ENCODE measurements around the gene ITPRID2.

The ITPRID2 gene

GRCh38 chr2:181882246-181883020 is 9.1 kb upstream of the ITPRID2 start:
- DNase-seq (ENCODE audit: low spot score), result no peak

GRCh38 chr2:181884601-181885000 is 6.9 kb upstream of the ITPRID2 start:
- DNase-seq (ENCODE audit: low spot score), result no peak

- no peak for DNase-seq (ENCODE audit: low spot score)
Measured at GRCh38 chr2:181885096-181885495, 6.4 kb upstream of the ITPRID2 start.

- DNase-seq (ENCODE audit: low spot score), result no peak
Measured at GRCh38 chr2:181886192-181886591, 5.3 kb upstream of the ITPRID2 start.

GRCh38 chr2:181887045-181887444 is 4.5 kb upstream of the ITPRID2 start:
- no peak for DNase-seq (ENCODE audit: low spot score)

DNA sequence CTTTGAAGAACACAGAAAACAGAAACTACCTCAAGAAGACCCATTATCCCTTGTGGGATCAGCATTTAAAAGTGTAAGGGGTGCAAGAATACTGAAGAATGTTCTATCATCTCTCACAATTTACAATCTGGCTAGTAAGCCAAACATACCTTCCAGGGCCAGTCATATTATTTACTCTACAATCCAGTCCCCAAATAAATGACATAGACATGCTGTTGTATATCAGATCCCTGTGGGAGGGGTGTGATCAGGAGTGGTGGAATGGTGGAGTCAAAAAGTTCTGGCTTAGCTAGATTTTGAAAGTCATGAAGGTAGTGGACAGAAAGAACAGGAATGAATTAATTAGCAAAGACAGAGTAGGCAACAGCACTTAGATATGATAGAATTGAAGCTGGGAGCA is 1.8 kb upstream of the ITPRID2 start:
- no peak for DNase-seq (ENCODE audit: low spot score)

GRCh38 chr2:181890271-181890670 is 1.3 kb upstream of the ITPRID2 start:
- DNase-seq (ENCODE audit: low spot score), result no peak

DNA sequence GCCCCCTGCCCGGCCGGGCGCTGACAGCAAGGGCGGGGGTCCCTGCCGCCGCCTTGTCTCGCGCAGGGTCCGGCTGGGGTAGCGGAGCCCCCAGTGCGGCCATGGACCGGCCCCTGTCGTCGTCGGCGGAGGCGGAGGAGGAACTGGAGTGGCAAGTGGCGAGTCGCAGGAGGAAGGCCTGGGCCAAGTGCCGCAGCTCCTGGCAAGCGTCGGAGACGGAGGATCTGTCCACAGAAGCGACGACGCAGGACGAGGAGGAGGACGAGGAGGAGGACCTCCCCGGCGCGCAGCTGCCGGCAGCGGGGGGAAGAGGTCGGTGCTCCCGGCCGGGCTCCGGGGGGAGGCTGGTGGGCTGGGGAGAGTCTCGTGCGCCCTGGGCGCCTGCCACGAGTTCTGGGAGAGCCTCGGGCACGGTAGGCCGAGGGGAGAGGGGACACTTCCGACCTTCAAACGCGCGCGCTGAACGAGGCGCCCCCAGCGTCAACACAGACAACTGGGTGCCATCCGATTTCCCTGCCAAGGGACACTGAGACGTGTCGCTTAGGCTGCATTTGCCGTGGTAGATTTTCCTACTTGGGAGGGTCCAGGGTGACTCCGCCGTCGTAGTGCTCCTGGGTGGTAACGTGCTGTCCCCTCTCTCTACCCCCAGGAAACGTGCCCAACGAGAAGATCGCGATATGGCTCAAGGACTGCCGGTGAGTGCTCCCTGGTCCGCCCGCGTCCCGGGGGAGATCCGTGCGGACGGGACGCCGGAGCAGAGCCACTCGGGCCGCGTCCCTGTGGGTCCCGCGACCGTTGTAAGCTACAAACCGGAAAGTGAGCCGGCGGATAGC is 652 bp downstream of the ITPRID2 start:
- peak; percentile 50 for DNase-seq (ENCODE audit: low spot score)

DNA sequence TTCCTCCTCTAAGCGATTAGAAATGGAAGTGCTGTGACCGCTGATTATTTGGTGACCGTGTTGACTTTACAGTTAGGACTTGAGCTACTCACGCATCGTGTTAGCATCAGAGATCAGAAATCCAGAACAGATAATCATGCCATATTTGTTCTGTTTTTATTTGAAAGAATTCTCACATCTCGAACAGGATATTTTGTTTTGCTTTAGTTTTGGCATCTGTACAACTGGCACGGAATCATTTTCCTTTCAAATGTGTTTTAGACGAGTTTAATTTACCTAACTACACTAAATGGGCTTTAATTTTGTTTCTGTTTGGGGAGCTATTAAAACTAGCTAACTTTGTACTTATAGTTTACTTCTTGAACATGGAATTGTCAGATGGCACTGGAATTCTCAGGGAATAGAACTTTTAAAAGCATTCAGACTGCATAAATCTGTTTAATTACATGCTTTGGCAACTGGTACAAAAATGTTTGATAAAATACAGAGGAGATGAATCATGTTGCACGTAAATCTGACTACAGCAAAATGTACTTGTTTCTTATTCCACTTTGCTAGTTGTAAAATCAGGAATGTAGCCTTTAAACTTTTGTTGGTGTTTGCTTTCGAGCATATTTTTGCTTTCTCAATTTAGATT is 1.4 kb downstream of the ITPRID2 start:
- DNase-seq (ENCODE audit: low spot score), result no peak

DNA sequence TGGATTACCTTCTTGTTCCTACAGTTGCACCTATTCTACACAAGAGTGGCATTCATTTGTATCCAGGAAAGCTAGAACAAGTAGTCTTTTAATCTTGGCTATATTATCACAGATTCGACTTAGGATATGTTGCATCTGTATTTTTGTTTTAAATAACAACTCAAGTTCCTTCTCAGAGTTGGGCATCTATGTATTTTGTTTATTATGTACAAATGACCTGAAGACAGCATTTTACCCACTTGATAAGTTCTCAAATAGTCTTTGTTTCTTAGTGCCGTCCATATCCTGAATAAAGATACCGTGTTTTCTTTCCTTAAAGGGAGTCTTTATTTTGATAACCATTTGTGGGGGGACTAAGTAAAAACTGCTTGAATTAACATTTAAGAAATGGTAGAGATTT is 2.9 kb downstream of the ITPRID2 start:
- no peak for DNase-seq (ENCODE audit: low spot score)

GRCh38 chr2:181895818-181896217 is 4.3 kb downstream of the ITPRID2 start:
- DNase-seq (ENCODE audit: low spot score), result peak; percentile 13

- DNase-seq (ENCODE audit: low spot score), result no peak
Measured at GRCh38 chr2:181896286-181896685, 4.8 kb downstream of the ITPRID2 start.

- DNase-seq (ENCODE audit: low spot score), result peak; percentile 18
Measured at GRCh38 chr2:181900007-181900651, 8.6 kb downstream of the ITPRID2 start.

DNA sequence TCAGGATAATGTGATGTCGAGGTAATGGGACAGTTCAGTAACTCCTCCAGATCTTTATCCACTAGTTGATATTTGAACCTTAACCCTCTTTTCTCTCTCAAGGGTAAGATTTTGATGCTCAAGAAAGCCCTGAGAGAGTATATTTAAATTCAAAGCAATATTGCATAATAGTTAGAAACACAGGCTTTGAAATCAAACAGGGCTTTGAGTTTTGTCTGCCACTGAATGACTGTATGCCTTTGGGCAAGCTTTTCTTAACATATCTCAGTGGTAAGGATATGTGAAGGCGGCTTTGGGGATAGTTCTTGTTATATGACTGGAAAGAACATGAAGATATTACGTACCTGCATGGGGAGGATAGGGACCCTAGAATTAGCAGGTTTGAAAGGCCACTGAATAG is 11.1 kb downstream of the ITPRID2 start:
- no peak for DNase-seq (ENCODE audit: low spot score)

DNA sequence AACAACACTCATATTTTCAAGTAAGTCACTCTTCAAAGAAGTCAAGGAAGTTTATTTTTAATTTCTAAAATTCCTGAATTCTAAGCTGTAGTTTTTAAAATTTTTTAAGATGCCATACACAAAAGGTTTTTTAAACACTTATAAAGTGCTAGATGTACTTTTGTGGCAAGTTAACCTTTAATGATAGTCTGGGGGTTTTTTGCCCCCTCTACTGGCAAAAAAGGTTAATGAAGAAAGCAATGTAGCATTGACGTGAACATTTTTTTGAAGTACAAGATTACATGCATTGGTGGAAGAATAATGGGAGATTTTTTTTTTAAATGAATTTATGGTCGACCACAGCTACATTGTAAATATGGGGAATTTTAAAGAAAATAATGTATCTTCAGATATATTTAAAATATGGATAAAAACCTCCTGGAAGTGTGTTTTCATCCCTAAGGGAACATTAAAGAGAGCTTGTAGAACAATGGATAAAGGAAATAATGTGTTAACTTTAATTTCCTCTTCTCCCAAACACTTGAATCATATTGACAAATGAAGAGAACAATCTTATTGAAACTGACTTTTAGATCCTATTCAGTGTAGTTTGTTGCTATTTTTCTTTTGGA is 12.6 kb downstream of the ITPRID2 start:
- no peak for DNase-seq (ENCODE audit: low spot score)

DNA sequence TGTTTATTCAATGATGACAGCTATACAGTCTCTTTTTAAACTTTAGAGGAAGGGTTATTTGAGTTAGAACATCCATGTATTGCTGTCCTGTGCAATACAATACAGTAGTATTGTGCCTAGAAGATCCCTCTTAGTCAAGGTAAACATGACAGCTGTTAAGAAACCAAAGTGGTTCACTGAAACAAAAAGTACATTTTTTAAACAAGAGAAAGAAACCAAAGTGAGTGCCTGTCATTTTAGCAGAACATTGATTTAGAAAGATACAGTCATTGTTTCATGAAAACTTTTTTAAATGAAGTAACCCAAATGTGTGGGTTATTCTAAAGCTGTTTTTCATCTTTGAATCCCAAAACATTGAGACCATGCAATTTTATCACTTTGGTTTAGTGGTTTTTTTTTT is 15.5 kb downstream of the ITPRID2 start:
- DNase-seq (ENCODE audit: low spot score), result no peak

- no peak for DNase-seq (ENCODE audit: low spot score)
Measured at GRCh38 chr2:181907635-181908034, 16.1 kb downstream of the ITPRID2 start.

DNA sequence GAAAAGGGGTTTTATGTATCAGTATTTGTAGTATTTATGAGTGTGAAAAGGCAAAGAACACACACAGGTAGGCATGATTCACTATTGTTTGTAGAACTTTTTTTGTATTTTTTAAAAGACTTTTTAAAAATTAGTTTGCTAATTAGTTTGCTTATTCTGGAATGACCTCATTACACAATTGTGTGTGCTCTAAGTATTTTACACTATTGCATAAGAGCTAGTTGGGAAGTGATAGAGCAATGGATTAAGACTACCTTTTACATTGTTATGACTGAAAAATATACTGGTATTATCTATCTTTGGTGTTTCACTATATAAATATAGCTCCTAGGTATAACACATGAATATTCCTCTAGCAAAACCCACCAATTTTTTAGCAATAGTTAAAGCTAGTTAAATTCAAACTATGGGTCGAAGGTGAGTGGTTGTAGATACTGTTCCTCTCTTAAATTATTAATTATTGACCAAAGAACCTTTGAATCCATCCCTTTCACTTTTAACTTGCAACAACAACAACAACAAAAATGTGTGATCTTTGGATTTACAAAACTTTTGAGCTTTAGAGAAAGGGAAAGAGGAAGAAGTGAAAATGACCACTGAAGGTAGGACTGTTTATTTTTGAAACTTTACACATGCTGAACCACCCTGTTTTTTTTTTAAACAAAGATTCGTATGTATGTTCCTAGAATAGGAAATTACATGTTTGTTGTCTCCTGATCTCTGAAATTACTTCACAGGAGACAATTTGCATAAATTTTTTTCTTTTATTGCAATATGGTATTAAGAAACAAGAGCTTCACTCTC is 18.7 kb downstream of the ITPRID2 start:
- DNase-seq (ENCODE audit: low spot score), result no peak

- DNase-seq (ENCODE audit: low spot score), result no peak
Measured at GRCh38 chr2:181911830-181912229, 20.3 kb downstream of the ITPRID2 start.

DNA sequence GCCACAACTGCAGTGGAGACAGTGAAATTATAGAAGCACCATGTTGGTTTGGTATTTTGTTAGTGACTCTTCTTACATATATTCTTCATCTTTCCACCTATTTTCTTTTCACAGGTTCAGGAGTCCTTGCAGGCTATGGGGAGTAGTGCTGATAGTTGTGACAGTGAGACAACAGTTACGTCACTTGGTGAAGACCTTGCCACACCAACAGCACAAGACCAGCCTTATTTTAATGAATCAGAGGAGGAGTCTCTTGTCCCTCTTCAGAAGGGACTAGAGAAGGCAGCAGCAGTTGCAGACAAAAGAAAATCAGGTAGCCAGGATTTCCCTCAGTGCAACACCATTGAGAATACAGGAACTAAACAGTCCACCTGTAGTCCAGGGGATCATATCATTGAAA is 23.6 kb downstream of the ITPRID2 start:
- DNase-seq (ENCODE audit: low spot score), result peak; percentile 12
